AG04450 (cell line): Measurements from ENCODE around the gene LRCH2. TPM values are rescaled to one million over a fixed set of nuclear protein-coding genes. Genes with fewer than 3 reads are reported as not detected.

ENCODE experiments used
- CTCF ChIA-PET: fragments of 300-600, 350-600 bp; formaldehyde crosslinking; extraction: SDS; loops from one replicate; lab custom pipeline; 2022; ENCODE audit warnings: antibody characterized with exemption, inconsistent platforms; lab: Charles Lee
- POLR2A ChIA-PET: fragments of 350-600 bp; formaldehyde crosslinking; extraction: SDS; loops from one replicate; lab custom pipeline; 2021; ENCODE audit warnings: antibody characterized with exemption, inconsistent platforms; lab: Yijun Ruan, JAX
- DNase-seq: peaks from one replicate; pipeline ENCODE4 v3.0.0-alpha.2; 2011; ENCODE audit warnings: low read depth, low spot score
- H3K27ac ChIP-seq: one replicate; pipeline ENCODE4 v1.5.1; 2012; ENCODE audit warnings: low read depth, low read length, control low read depth
- H3K27me3 ChIP-seq: one replicate; pipeline ENCODE4 v1.6.0; 2012; ENCODE audit warnings: low read length; ENCODE audit not compliant: control insufficient read depth, insufficient read depth
- H3K4me3 ChIP-seq: 2 replicates; pipeline ENCODE4 v1.5.1; 2011; ENCODE audit warnings: mild to moderate bottlenecking, low read depth, low read length, control low read depth
- H3K9me3 ChIP-seq: 2 replicates; pipeline ENCODE4 v1.5.1; 2012; ENCODE audit warnings: low read length; ENCODE audit not compliant: control insufficient read depth, insufficient read depth
- CTCF ChIP-seq: IDR thresholded peaks from 2 replicates; pipeline ENCODE4 v1.5.1; 2011; ENCODE audit warnings: low read depth, low read length, control low read depth, inconsistent platforms
- polyA minus RNA-seq: library from RNA; depleted of rRNA, polyadenylated mRNA; stranded (reverse); fragments of >200 nt; gene quantifications from 2 replicates; pipeline ENCODE4 v1.2.3, GENCODE V29; 2011; rRNA and poly(A)+ RNA removed
- polyA plus RNA-seq: library from polyadenylated mRNA; depleted of rRNA; stranded (reverse); fragments of >200 nt; gene quantifications from 2 replicates; pipeline ENCODE4 v1.2.3, GENCODE V29; 2011; rRNA removed

The LRCH2 gene
- polyA plus RNA-seq (4.4 and 6.1 TPM in 2 replicates), polyA minus RNA-seq (2.6 and 5.6 TPM in 2 replicates)

GRCh38 chrX:115233497-115234455 lies at the start of gene LRCH2:
TSS of gene LRCH2 (minus strand) at chrX:115234096. CDS start at chrX:115234041, 55 bp downstream.
- peak; percentile 4 for DNase-seq
- ChIA-PET POLR2A (no interaction called here), CTCF (no interaction called here)
- no peak for TF ChIP-seq CTCF
- no peaks in the 10 kb centered on the region for H3K9me3 ChIP-seq
- peak within 1 kb of the TSS; percentile 31 for H3K27ac ChIP-seq
- H3K27me3 ChIP-seq, result no peaks in the 10 kb centered on the region
- H3K4me3 ChIP-seq, result peak within 1 kb of the TSS; percentile 80

GRCh38 chrX:115269051-115269683 lies 35.3 kb upstream of the LRCH2 start:
- Histone ChIP-seq H3K9me3 (no peaks in the 10 kb centered on the region), H3K27ac (no peak overlapping the region), H3K27me3 (no peaks in the 10 kb centered on the region), H3K4me3 (no peak overlapping the region)
- ChIA-PET POLR2A (no interaction called here), CTCF (no interaction called here)
- DNase-seq, result no peak
- TF ChIP-seq CTCF, result no peak

- POLR2A ChIA-PET, result no interaction called here
- no peak for DNase-seq
- Histone ChIP-seq H3K27ac (no peak overlapping the region), H3K27me3 (no peaks in the 10 kb centered on the region), H3K9me3 (no peaks in the 10 kb centered on the region), H3K4me3 (no peak overlapping the region)
- TF ChIP-seq CTCF, result peak; percentile 38
- CTCF ChIA-PET, result no interaction called here
Observed at GRCh38 chrX:115268421-115268820, 34.5 kb upstream of the LRCH2 start.

GRCh38 chrX:115266300-115266699 lies 32.4 kb upstream of the LRCH2 start:
- H3K9me3 ChIP-seq, result no peaks in the 10 kb centered on the region
- DNase-seq, result no peak
- CTCF ChIA-PET, result no interaction called here
- H3K27ac ChIP-seq, result no peak overlapping the region
- no peaks in the 10 kb centered on the region for H3K27me3 ChIP-seq
- H3K4me3 ChIP-seq, result no peak overlapping the region
- POLR2A ChIA-PET, result no interaction called here
- TF ChIP-seq CTCF, result no peak

GRCh38 chrX:115264009-115264408 lies 30.1 kb upstream of the LRCH2 start:
- H3K27ac ChIP-seq, result no peak overlapping the region
- no peak for TF ChIP-seq CTCF
- no peaks in the 10 kb centered on the region for H3K9me3 ChIP-seq
- CTCF ChIA-PET, result no interaction called here
- no peak overlapping the region for H3K4me3 ChIP-seq
- POLR2A ChIA-PET, result no interaction called here
- no peaks in the 10 kb centered on the region for H3K27me3 ChIP-seq
- no peak for DNase-seq
